ENCODE data around the gene HTT. TPM values are rescaled to one million over a fixed set of nuclear protein-coding genes. Genes with fewer than 3 reads are reported as not detected.

The HTT gene
- total RNA-seq, 1 donor from 2014 or later = 65.2 TPM

GRCh38 chr4:3112609-3113469, 38.4 kb downstream of the HTT start:
- H3K36me3 ChIP-seq (ENCODE audit: insufficient read depth, low read length) = peaks cover 32% of the 10 kb centered on the region
- peaks cover 31% of the 10 kb centered on the region for H3K4me1 Mint-ChIP-seq (ENCODE audit: low read depth, unreplicated experiment)

DNA sequence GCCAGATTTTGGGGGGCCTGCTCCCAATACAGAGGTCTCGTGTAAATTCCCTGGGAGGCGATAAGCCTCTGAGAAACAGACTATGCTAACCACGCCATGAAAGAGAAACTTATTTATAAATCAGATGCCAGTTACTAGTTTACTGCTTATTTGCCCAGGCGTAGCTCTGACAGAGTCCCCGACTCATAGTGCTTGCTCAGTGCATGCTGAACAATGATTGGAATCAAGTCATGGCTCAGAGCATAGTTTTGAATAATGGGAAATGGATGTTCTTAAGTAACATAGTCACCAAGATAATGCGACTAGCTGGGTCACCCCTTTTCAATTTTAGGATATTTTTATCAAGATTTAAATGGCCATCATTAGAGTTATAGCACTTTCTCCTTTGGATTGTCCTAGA, 39.9 kb downstream of the HTT start:
- Mint-ChIP-seq H3K9me3 (ENCODE audit: unreplicated experiment) (no peaks in the 10 kb centered on the region), H3K36me3 (ENCODE audit: low read depth, unreplicated experiment) (peaks cover 27% of the 10 kb centered on the region), H3K4me1 (ENCODE audit: low read depth, unreplicated experiment) (peaks cover 30% of the 10 kb centered on the region), H3K27ac (ENCODE audit: unreplicated experiment) (no peak overlapping the region), H3K4me3 (ENCODE audit: unreplicated experiment) (no peak overlapping the region), H3K27me3 (ENCODE audit: low read depth, unreplicated experiment) (no peaks in the 10 kb centered on the region)
- Histone ChIP-seq H3K9ac (ENCODE audit: low read length) (no peak overlapping the region), H3K4me2 (ENCODE audit: low read length) (no peak overlapping the region), H3K4me3 (ENCODE audit: insufficient read depth, low read depth, low read length) (no peak overlapping the region), H3K36me3 (ENCODE audit: insufficient read depth, low read length) (peaks cover 29% of the 10 kb centered on the region), H3K4me1 (ENCODE audit: insufficient read depth, low read length) (peaks cover 30% of the 10 kb centered on the region), H2AFZ (ENCODE audit: low read depth, low read length) (no peak overlapping the region), H3K9me3 (ENCODE audit: insufficient read depth, low read depth, low read length) (no peaks in the 10 kb centered on the region), H3K27me3 (ENCODE audit: insufficient read depth, low read length) (no peaks in the 10 kb centered on the region), H4K20me1 (ENCODE audit: insufficient read depth, low read length) (peaks cover 35% of the 10 kb centered on the region), H3K79me2 (ENCODE audit: insufficient read depth, low read length) (peaks cover 3% of the 10 kb centered on the region), H3K27ac (ENCODE audit: low read depth, low read length) (no peak overlapping the region)
- FAIRE-seq (no peak), DNase-seq (ENCODE audit: low read depth) (no peak)
- TF ChIP-seq, protein P1, sequence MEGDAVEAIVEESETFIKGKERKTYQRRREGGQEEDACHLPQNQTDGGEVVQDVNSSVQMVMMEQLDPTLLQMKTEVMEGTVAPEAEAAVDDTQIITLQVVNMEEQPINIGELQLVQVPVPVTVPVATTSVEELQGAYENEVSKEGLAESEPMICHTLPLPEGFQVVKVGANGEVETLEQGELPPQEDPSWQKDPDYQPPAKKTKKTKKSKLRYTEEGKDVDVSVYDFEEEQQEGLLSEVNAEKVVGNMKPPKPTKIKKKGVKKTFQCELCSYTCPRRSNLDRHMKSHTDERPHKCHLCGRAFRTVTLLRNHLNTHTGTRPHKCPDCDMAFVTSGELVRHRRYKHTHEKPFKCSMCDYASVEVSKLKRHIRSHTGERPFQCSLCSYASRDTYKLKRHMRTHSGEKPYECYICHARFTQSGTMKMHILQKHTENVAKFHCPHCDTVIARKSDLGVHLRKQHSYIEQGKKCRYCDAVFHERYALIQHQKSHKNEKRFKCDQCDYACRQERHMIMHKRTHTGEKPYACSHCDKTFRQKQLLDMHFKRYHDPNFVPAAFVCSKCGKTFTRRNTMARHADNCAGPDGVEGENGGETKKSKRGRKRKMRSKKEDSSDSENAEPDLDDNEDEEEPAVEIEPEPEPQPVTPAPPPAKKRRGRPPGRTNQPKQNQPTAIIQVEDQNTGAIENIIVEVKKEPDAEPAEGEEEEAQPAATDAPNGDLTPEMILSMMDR (IDR thresholded peaks at IDR 0.05; ENCODE audit: insufficient read depth, low read depth, low read length) = no peak
- TF ChIP-seq EZH2 (IDR thresholded peaks at IDR 0.05; ENCODE audit: insufficient read depth, low read length) = no peak

More at GRCh38 chr4:3112609-3113469, 38.4 kb downstream of the HTT start:
- TF ChIP-seq EZH2 (IDR thresholded peaks at IDR 0.05; ENCODE audit: insufficient read depth, low read length) = no peak
- TF ChIP-seq, protein P1 (IDR thresholded peaks at IDR 0.05; ENCODE audit: insufficient read depth, low read depth, low read length) = no peak
- Histone ChIP-seq H3K9me3 (ENCODE audit: insufficient read depth, low read depth, low read length) (no peaks in the 10 kb centered on the region), H3K27me3 (ENCODE audit: insufficient read depth, low read length) (no peaks in the 10 kb centered on the region), H4K20me1 (ENCODE audit: insufficient read depth, low read length) (peaks cover 30% of the 10 kb centered on the region), H3K9ac (ENCODE audit: low read length) (no peak overlapping the region), H3K4me2 (ENCODE audit: low read length) (peak overlapping the region; percentile 4), H3K79me2 (ENCODE audit: insufficient read depth, low read length) (peaks cover 3% of the 10 kb centered on the region), H3K4me1 (ENCODE audit: insufficient read depth, low read length) (peaks cover 32% of the 10 kb centered on the region), H3K27ac (ENCODE audit: low read depth, low read length) (no peak overlapping the region), H3K4me3 (ENCODE audit: insufficient read depth, low read depth, low read length) (no peak overlapping the region), H2AFZ (ENCODE audit: low read depth, low read length) (no peak overlapping the region)
- Mint-ChIP-seq H3K4me3 (ENCODE audit: unreplicated experiment) (no peak overlapping the region), H3K36me3 (ENCODE audit: low read depth, unreplicated experiment) (peaks cover 29% of the 10 kb centered on the region), H3K27ac (ENCODE audit: unreplicated experiment) (no peak overlapping the region), H3K9me3 (ENCODE audit: unreplicated experiment) (no peaks in the 10 kb centered on the region), H3K27me3 (ENCODE audit: low read depth, unreplicated experiment) (no peaks in the 10 kb centered on the region)
- peak; percentile 21 for DNase-seq (ENCODE audit: low read depth)
- FAIRE-seq = no peak

All from astrocyte (in vitro differentiated cells and primary cell).